HG03025 (cell line): ENCODE results near the gene ACOX3.
"Not testable (repeated sequence)": the region's sequence is repeated elsewhere in the genome, so short reads cannot be mapped to it uniquely, and the experiment has no call there.

ENCODE experiments used
- ATAC-seq: cut with Tn5 transposase; IDR thresholded peaks from one replicate; pipeline ENCODE4 v1.9.1; 2021; ENCODE audit warnings: mild to moderate bottlenecking, moderate library complexity; ENCODE audit not compliant: unreplicated experiment, low FRiP score

ACOX3 gene

GRCh38 chr4:8435656-8436121 lies 4.8 kb downstream of the ACOX3 start:
- ATAC-seq = peak; percentile 69

- no peak for ATAC-seq
Observed at GRCh38 chr4:8434251-8435073, 6.1 kb downstream of the ACOX3 start.

GRCh38 chr4:8433136-8433535 lies 7.4 kb downstream of the ACOX3 start:
- no peak for ATAC-seq

GRCh38 chr4:8431553-8431952 lies 9.0 kb downstream of the ACOX3 start:
- no peak for ATAC-seq

GRCh38 chr4:8428288-8429097 lies 12.0 kb downstream of the ACOX3 start:
- peak; percentile 89 for ATAC-seq

GRCh38 chr4:8427761-8428287 lies 12.7 kb downstream of the ACOX3 start:
- peak; percentile 64 for ATAC-seq

GRCh38 chr4:8427262-8427661 lies 13.3 kb downstream of the ACOX3 start:
- no peak for ATAC-seq

GRCh38 chr4:8422786-8423185 lies 17.7 kb downstream of the ACOX3 start:
- no peak for ATAC-seq

GRCh38 chr4:8422327-8422726 lies 18.2 kb downstream of the ACOX3 start:
- ATAC-seq = no peak

- ATAC-seq = not testable (repeated sequence)
Observed at GRCh38 chr4:8420151-8420550, 20.4 kb downstream of the ACOX3 start.

GRCh38 chr4:8419222-8420041 lies 21.1 kb downstream of the ACOX3 start:
- peak; percentile 79 for ATAC-seq

GRCh38 chr4:8417071-8417614 lies 23.4 kb downstream of the ACOX3 start:
- ATAC-seq = no peak

- ATAC-seq = no peak
Observed at GRCh38 chr4:8414377-8414776, 26.1 kb downstream of the ACOX3 start.

GRCh38 chr4:8412288-8412687 lies 28.2 kb downstream of the ACOX3 start:
- ATAC-seq = no peak

GRCh38 chr4:8411351-8412180 lies 29.0 kb downstream of the ACOX3 start:
- no peak for ATAC-seq

GRCh38 chr4:8410641-8411271 lies 29.8 kb downstream of the ACOX3 start:
- ATAC-seq = no peak

GRCh38 chr4:8410066-8410625 lies 30.4 kb downstream of the ACOX3 start:
- ATAC-seq = no peak

- ATAC-seq = no peak
Observed at GRCh38 chr4:8409264-8410065, 31.1 kb downstream of the ACOX3 start.
